SK-N-MC (cell line): ENCODE results near the gene MADCAM1.

ENCODE experiments used
- EZH2 ChIP-seq: fragments of 200-600 bp; sonication (generic); IDR thresholded peaks from one replicate; pipeline ENCODE4 v1.6.1; 2017; ENCODE audit warnings: antibody characterized with exemption
- FOXP2 ChIP-seq: optimal IDR thresholded peaks from 2 replicates; pipeline ENCODE3; 2011; ENCODE audit warnings: mild to moderate bottlenecking, moderate library complexity; ENCODE audit not compliant: insufficient read depth; ENCODE audit errors: extremely low read length, control extremely low read depth
- POLR2AphosphoS5 ChIP-seq: IDR thresholded peaks from 2 replicates; pipeline ENCODE4 v1.6.1; 2012; ENCODE audit warnings: mild to moderate bottlenecking, low read depth, low read length, borderline replicate concordance

DNA sequence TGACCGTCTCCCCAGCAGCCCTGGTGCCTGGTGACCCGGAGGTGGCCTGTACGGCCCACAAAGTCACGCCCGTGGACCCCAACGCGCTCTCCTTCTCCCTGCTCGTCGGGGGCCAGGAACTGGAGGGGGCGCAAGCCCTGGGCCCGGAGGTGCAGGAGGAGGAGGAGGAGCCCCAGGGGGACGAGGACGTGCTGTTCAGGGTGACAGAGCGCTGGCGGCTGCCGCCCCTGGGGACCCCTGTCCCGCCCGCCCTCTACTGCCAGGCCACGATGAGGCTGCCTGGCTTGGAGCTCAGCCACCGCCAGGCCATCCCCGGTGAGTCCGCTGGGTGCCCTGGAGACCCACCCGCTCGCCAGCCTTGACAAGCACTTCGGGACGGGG is 2.2 kb downstream of the MADCAM1 start:
- no peak for TF ChIP-seq EZH2
- TF ChIP-seq POLR2AphosphoS5, result no peak
- no peak for TF ChIP-seq FOXP2
